ENCODE results near the gene EFCAB11. TPM values are rescaled to one million over a fixed set of nuclear protein-coding genes. Genes with fewer than 3 reads are reported as not detected.

The EFCAB11 gene
- total RNA-seq, 1 donor from 2014 or later: 20.8 TPM

- no peak overlapping the region for H3K4me3 Mint-ChIP-seq (ENCODE audit: low read depth)
- DNase-seq (ENCODE audit: low spot score, unreplicated experiment): no peak
Measured at GRCh38 chr14:89747126-89747525, 207.4 kb downstream of the EFCAB11 start.

GRCh38 chr14:89746654-89747053, 207.9 kb downstream of the EFCAB11 start:
- Mint-ChIP-seq H3K4me3 (ENCODE audit: low read depth) (no peak overlapping the region), H3K27me3 (no peaks in the 10 kb centered on the region), H3K27ac (no peak overlapping the region), H3K4me1 (ENCODE audit: low read depth) (no peaks in the 10 kb centered on the region), H3K9me3 (ENCODE audit: low read depth) (peaks cover 14% of the 10 kb centered on the region), H3K36me3 (ENCODE audit: insufficient read depth) (no peaks in the 10 kb centered on the region)
- no peak for DNase-seq (ENCODE audit: low spot score, unreplicated experiment)
- no peak for TF ChIP-seq CTCF (IDR thresholded peaks at IDR 0.05; ENCODE audit: unreplicated experiment)

More at GRCh38 chr14:89747126-89747525, 207.4 kb downstream of the EFCAB11 start:
- Mint-ChIP-seq H3K27me3 (no peaks in the 10 kb centered on the region), H3K27ac (no peak overlapping the region), H3K9me3 (ENCODE audit: low read depth) (peaks cover 9% of the 10 kb centered on the region), H3K4me1 (ENCODE audit: low read depth) (no peaks in the 10 kb centered on the region), H3K36me3 (ENCODE audit: insufficient read depth) (no peaks in the 10 kb centered on the region)
- no peak for TF ChIP-seq CTCF (IDR thresholded peaks at IDR 0.05; ENCODE audit: unreplicated experiment)

- H3K4me3 Mint-ChIP-seq (ENCODE audit: low read depth): no peak overlapping the region
- DNase-seq (ENCODE audit: low spot score, unreplicated experiment): no peak
- TF ChIP-seq CTCF (IDR thresholded peaks at IDR 0.05; ENCODE audit: unreplicated experiment): no peak
- H3K9me3 Mint-ChIP-seq (ENCODE audit: low read depth): peaks cover 16% of the 10 kb centered on the region
- no peaks in the 10 kb centered on the region for H3K27me3 Mint-ChIP-seq
- H3K27ac Mint-ChIP-seq: no peak overlapping the region
- no peaks in the 10 kb centered on the region for H3K4me1 Mint-ChIP-seq (ENCODE audit: low read depth)
- H3K36me3 Mint-ChIP-seq (ENCODE audit: insufficient read depth): no peaks in the 10 kb centered on the region
Measured at GRCh38 chr14:89746135-89746534, 208.4 kb downstream of the EFCAB11 start.

Other genes with a start within 250 kb of the EFCAB11 start
- gene TDP1, start 1.2 kb upstream of the EFCAB11 start, total RNA-seq: 45.9 and 46.6 TPM in 2 replicates
- not detected in 2 replicates for gene KCNK13, start 107.3 kb upstream of the EFCAB11 start, total RNA-seq